Fibroblast of lung (primary cell): Measurements from ENCODE around the gene OGFOD3.

Source experiments
- EZH2 ChIP-seq: IDR thresholded peaks from 2 replicates; pipeline ENCODE4 v1.5.1; 2012; ENCODE audit warnings: low read length, control low read depth, mild to moderate bottlenecking; ENCODE audit errors: missing control alignments
- TF ChIP-seq, protein P1 (sequence below), 2 donors: IDR thresholded peaks in 1 of 2; conservative IDR thresholded peaks in 1 of 2; 1 replicate in 1 of 2; 2 replicates in 1 of 2; pipeline ENCODE4 v1.5.1; 2011 to 2012; ENCODE audit warnings: low read length in 2 of 2, control low read depth in 1 of 2, inconsistent platforms in 1 of 2, low read depth in 1 of 2, mild to moderate bottlenecking in 1 of 2

- TF ChIP-seq, protein P1, sequence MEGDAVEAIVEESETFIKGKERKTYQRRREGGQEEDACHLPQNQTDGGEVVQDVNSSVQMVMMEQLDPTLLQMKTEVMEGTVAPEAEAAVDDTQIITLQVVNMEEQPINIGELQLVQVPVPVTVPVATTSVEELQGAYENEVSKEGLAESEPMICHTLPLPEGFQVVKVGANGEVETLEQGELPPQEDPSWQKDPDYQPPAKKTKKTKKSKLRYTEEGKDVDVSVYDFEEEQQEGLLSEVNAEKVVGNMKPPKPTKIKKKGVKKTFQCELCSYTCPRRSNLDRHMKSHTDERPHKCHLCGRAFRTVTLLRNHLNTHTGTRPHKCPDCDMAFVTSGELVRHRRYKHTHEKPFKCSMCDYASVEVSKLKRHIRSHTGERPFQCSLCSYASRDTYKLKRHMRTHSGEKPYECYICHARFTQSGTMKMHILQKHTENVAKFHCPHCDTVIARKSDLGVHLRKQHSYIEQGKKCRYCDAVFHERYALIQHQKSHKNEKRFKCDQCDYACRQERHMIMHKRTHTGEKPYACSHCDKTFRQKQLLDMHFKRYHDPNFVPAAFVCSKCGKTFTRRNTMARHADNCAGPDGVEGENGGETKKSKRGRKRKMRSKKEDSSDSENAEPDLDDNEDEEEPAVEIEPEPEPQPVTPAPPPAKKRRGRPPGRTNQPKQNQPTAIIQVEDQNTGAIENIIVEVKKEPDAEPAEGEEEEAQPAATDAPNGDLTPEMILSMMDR (conservative IDR thresholded peaks at IDR 0.05 in 1 of 2, IDR thresholded peaks at IDR 0.05 in 1 of 2; ENCODE audit: low read depth in 1 of 2, low read length in 2 of 2), result no peak
- no peak for TF ChIP-seq EZH2
Observed at GRCh38 chr17:82403662-82404660, 14.4 kb downstream of the OGFOD3 start.
